Measurements from ENCODE around the gene OTUD7B. TPM values are rescaled to one million over a fixed set of nuclear protein-coding genes. Genes with fewer than 3 reads are reported as not detected.

The OTUD7B gene
- total and polyA plus RNA-seq, 8 donors, result 2.6 to 16.9 (median 9.0) TPM

DNA sequence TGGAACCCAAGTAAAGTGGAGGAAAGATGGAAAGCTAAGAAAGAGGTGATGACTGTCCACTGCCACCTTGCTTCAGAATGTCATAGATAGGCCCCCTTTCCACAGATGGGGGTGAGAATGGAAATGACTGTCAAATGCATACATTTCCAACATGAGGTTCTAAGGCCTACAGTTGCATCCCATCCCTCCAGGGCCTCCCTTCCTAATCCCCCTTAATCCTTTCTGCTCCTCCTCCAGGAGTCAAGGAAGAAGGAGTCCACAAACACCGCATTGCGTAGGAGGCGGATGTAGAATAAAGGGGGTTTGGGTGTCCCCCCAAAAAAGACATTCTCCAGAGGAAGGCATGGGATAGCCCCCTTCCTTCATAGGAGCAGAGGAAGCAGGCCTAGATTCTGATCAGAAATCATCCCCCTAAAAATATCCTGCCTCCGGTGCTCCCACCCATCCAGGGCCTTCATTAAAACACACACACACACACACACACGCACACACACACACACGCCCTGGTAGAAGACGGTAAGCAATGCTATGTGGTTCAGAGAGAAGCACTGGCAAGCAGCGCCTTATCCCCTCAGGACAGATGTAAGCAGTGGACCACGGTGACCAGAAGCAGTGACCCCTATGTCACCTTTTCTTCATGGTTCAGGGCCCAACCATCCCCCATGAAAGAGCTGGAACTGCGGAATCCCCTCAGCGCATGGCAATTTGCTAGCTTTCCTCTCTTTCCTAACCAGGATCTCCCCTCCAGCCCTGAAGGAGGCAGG, 94.9 kb downstream of the OTUD7B start:
- Histone ChIP-seq H3K27ac (no peak overlapping the region), H3K36me3 (no peaks in the 10 kb centered on the region), H3K27me3 (no peaks in the 10 kb centered on the region), H3K4me1 (no peaks in the 10 kb centered on the region), H3K4me3 (no peak overlapping the region), H3K9me3 (no peaks in the 10 kb centered on the region)
- TF ChIP-seq, protein P1, sequence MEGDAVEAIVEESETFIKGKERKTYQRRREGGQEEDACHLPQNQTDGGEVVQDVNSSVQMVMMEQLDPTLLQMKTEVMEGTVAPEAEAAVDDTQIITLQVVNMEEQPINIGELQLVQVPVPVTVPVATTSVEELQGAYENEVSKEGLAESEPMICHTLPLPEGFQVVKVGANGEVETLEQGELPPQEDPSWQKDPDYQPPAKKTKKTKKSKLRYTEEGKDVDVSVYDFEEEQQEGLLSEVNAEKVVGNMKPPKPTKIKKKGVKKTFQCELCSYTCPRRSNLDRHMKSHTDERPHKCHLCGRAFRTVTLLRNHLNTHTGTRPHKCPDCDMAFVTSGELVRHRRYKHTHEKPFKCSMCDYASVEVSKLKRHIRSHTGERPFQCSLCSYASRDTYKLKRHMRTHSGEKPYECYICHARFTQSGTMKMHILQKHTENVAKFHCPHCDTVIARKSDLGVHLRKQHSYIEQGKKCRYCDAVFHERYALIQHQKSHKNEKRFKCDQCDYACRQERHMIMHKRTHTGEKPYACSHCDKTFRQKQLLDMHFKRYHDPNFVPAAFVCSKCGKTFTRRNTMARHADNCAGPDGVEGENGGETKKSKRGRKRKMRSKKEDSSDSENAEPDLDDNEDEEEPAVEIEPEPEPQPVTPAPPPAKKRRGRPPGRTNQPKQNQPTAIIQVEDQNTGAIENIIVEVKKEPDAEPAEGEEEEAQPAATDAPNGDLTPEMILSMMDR (IDR thresholded peaks at IDR 0.05), result no peak
- WGBS, 2 donors, result 81 to 86% methylated on average over 11 of the region's 11 CpGs
- DNase-seq (no peak), FAIRE-seq (no peak), ATAC-seq (no peak)
- intact Hi-C loops (cut with DNase I), result no loop called here

DNA sequence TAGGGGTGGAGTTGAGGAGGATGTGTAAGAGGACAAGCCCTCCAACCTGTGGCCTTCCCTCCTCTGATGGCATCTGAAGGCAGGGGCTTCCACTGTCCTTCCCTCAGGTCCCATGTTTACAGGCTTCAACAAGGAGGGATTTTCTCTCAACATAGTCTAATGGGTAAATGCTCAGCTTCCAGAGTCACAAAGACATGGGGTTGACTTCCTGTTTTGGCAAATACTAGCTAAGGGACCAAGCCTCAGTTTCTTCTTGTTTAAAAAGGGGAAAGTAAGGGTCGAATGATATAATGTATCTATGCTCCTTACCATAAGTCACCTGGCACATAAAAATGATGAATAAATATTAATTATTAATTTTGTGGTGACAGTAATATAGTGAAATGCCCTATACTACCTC, 96.0 kb downstream of the OTUD7B start:
- 38 to 56% methylated on average over 1 of the region's 1 CpG for WGBS, 2 donors
- Histone ChIP-seq H3K4me1 (no peaks in the 10 kb centered on the region), H3K36me3 (no peaks in the 10 kb centered on the region), H3K4me3 (no peak overlapping the region), H3K27me3 (no peaks in the 10 kb centered on the region), H3K9me3 (no peaks in the 10 kb centered on the region), H3K27ac (no peak overlapping the region)
- DNase-seq (no peak), ATAC-seq (no peak), FAIRE-seq (no peak)
- intact Hi-C loops (cut with DNase I), result no loop called here
- TF ChIP-seq, protein P1 (IDR thresholded peaks at IDR 0.05), result no peak

DNA sequence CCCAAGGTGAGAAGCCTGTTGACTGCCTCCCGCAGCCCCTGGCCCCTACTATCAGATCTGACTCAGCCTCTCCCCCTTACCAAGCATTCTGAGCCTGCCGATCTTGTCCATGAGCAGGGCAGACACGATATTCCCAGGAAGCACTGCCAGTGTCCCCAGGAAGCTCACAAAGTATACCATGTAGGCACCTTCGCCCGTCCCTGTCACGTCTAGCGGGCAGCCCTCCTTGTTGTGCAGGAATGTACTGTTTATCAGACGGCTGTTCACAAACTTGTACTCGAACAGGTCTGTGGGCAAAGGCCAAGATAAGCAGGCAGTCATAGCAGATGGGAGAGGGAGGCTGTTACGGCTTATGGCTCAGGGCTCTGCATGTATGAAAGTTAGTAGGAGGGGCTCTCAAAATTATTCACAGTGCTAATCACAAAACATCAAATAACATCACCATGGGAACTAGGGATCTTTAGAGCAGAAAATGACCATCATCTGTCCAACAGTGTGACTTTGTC, 103.9 kb downstream of the OTUD7B start:
- Histone ChIP-seq H3K9me3 (no peaks in the 10 kb centered on the region), H3K4me3 (no peak overlapping the region), H3K36me3 (no peaks in the 10 kb centered on the region), H3K27me3 (no peaks in the 10 kb centered on the region), H3K27ac (no peak overlapping the region), H3K4me1 (no peaks in the 10 kb centered on the region)
- DNase-seq (no peak), FAIRE-seq (no peak), ATAC-seq (no peak)
- intact Hi-C loops (cut with DNase I), result no loop called here
- TF ChIP-seq, protein P1 (IDR thresholded peaks at IDR 0.05), result no peak
- 54 to 56% methylated on average over 10 of the region's 10 CpGs for WGBS, 2 donors

DNA sequence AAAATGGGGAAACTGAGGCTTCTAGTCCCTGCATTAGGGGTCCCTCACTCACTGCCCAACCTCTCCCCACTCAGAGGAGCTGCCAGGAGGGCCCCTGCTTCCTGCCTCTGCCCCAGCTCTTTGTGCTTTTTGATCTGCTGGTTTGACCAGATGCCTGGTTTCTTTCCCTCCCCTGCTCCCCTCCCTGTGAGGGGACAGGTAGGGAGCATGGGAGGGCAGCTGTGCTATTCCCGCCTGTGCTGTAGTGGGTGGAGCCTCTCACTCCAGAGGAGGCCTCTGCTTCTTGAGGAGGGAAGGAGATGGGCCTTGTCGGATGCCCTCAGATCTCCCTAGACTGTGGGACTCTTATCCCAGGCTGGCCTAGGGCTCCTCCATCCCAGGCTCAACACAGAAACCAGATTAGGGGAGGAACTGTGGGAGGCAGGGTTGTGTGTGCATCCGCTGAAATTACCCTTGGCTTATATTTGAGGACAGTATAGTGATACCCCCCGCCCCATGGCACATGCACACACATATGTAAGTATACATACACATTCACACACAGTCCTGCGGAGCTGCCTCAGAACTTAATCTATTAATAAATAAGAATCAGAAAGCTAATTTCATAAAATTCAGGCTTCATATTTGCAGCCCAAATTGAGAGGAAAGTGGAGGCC, 106.6 kb downstream of the OTUD7B start:
- WGBS, 2 donors, result 65 to 75% methylated on average over 5 of the region's 5 CpGs
- H3K27ac ChIP-seq, result no peak overlapping the region
- ATAC-seq (no peak), DNase-seq (no peak), FAIRE-seq (no peak)
- H3K4me3 ChIP-seq, result no peak overlapping the region
- H3K36me3 ChIP-seq, result no peaks in the 10 kb centered on the region
- H3K27me3 ChIP-seq, result no peaks in the 10 kb centered on the region
- no peaks in the 10 kb centered on the region for H3K9me3 ChIP-seq
- TF ChIP-seq, protein P1 (IDR thresholded peaks at IDR 0.05), result no peak
- peaks cover 0 to 6% (median 3%) of the 10 kb centered on the region in 3 donors for H3K4me1 ChIP-seq
- intact Hi-C loops (cut with DNase I), result no loop called here

Data from pancreas (tissue), 10 donors.